DOHH2 (cell line): Measurements from ENCODE around the gene BUB3.

Source experiments
- CTCF ChIP-seq: fragments of 200-600 bp; sonication (generic); IDR thresholded peaks from one replicate; pipeline ENCODE4 v1.5.1; 2014; ENCODE audit warnings: antibody characterized with exemption, mild to moderate bottlenecking, low read depth, low read length; ENCODE audit not compliant: poor library complexity, severe bottlenecking
- EZH2phosphoT487 ChIP-seq: fragments of 200-600 bp; sonication (generic); IDR thresholded peaks from 2 replicates; pipeline ENCODE4 v1.6.1; 2017; ENCODE audit warnings: borderline replicate concordance, mild to moderate bottlenecking, antibody characterized with exemption, low read length, moderate library complexity, mixed read lengths

- TF ChIP-seq CTCF (no peak), EZH2phosphoT487 (no peak)
These were observed 19.8 kb upstream of the BUB3 start for GRCh38 chr10:123134343-123134914.
